Astrocyte of the cerebellum (primary cell): Measurements from ENCODE around the gene TNN.

Experiments
- DNase-seq: peaks from one replicate; pipeline ENCODE4 v3.0.0-alpha.2; 2011; ENCODE audit warnings: low read depth
- H3K4me3 ChIP-seq: 2 replicates; pipeline ENCODE4 v1.5.1; 2011; ENCODE audit warnings: mild to moderate bottlenecking, low read depth, low read length, moderate library complexity
- CTCF ChIP-seq: IDR thresholded peaks from 2 replicates; pipeline ENCODE4 v1.5.1; 2012; ENCODE audit warnings: low read length, low read depth, moderate library complexity, mild to moderate bottlenecking; ENCODE audit errors: missing control alignments
- in situ Hi-C: cut with HindIII; loops from 2 replicates; pipeline ENCODE4 v1.10.0; 2017; ENCODE audit warnings: low sequenced_read_pairs

Gene TNN

DNA sequence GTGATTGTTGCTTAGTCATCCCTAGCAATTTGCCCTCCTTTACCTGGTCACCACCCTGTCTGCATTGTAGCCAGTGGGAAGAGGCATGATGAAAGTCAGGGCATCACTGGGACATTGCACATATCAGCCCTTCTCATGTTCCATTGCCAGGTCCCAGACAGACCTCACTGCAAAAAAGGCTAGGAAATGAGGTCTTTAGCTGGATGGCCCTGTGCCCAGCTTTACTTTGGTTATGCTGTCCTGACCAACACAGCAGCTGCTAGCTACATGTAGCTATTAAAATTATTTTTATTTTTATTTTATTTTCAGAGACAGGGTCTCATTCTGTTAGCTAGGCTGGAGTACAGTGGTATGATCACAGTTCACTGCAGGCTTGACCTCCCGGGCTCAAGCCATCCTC, 52.9 kb downstream of the TNN start:
- in situ Hi-C loops: no loop called here
- H3K4me3 ChIP-seq: no peak overlapping the region
- TF ChIP-seq CTCF: no peak
- DNase-seq: no peak

GRCh38 chr1:175124861-175125260, 57.2 kb downstream of the TNN start:
- H3K4me3 ChIP-seq: no peak overlapping the region
- no peak for DNase-seq
- in situ Hi-C loops: no loop called here
- TF ChIP-seq CTCF: no peak

DNA sequence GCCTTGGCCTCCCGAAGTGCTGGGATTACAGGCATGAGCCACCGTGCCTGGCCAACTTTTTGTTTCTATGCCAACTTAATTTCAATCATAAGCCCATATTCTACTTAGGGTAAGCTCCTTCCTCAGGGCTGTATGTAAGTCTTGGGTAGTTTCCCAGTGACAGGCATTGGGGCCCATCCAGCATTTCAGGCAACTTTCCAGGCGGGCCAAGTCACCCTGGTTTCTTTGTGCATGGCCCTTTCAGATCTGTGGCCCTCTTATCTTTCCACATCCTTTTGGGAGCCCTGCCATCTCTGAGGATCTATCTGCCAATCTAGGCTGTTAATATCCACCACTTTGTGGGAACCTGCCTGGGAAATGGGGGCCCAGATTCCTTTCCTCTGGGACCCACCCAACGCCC, 58.7 kb downstream of the TNN start:
- in situ Hi-C loops: no loop called here
- H3K4me3 ChIP-seq: no peak overlapping the region
- no peak for TF ChIP-seq CTCF
- DNase-seq: no peak

DNA sequence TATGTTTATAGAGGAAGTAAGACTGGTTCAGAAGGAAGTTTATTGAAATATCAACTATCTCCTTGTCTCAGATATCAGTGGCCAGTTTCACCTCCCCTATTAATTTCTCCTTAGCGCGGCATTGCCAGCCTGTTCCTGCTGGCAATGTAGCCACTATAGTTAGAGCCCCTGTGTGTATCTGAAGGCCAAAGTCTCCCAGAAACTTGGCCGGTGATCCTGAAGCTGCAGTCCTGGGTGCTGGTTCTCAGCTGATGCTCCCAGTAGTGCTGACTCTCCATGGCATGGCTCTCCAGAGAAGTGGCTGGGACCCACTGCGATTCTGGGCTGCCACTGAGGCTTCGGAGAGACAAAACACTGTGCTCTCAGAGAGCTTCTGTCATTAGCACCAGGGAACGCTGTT, 59.9 kb downstream of the TNN start:
- in situ Hi-C loops: no loop called here
- DNase-seq: no peak
- TF ChIP-seq CTCF: no peak
- H3K4me3 ChIP-seq: no peak overlapping the region

DNA sequence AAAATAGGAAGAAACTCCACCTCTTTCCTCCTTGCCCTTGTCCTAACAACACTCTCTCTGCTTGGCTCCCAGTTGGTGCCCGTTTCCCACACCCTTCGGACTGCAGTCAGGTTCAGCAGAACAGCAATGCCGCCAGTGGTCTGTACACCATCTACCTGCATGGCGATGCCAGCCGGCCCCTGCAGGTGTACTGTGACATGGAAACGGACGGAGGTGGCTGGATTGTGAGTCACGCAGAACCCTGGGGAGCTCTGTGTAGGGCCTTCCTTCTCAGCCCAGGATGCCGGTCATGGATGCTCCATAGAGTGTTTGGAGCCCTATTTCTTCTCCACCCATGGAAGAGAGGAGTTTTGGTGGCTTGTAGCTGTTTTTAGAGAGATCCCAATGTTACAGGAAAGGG, 60.9 kb downstream of the TNN start:
- in situ Hi-C loops: no loop called here
- no peak for DNase-seq
- no peak overlapping the region for H3K4me3 ChIP-seq
- TF ChIP-seq CTCF: no peak

DNA sequence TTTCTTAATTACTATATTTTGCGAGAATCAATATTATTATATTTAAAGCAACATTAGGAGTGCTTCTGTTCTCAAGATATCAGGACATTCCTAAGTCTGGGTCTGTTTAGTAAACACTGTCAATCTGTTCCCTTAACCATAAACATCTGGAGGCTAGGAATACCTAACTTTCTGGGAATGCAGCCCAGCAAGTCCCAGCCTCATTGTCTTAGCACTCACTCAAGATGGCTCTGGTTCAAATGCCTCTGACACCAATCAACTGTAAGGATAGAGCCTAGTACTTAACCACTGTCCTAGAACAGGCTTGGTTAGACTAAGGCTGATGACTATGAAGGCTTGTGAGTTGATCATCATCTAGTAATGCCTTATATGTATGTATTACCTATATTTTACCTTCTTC, 61.5 kb downstream of the TNN start:
- TF ChIP-seq CTCF: no peak
- no peak overlapping the region for H3K4me3 ChIP-seq
- in situ Hi-C loops: no loop called here
- DNase-seq: no peak

DNA sequence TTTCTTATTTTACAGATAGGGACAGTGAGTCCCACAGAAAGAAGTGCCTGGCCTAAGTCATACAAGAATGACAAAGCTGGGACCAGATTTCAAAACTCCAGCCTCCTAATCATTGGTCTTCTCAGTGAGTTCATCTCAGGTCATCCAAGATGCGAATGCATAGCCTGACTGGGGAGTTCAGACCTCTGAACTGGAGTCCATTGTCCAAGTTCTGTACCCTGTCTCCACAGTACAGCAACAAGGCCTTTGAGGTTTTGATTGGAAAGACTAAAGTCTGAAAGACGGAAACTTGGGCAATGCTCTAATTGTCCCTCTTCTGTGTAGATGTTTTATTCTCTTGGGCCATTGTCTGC, 62.0 kb downstream of the TNN start:
- no peak for TF ChIP-seq CTCF
- in situ Hi-C loops: no loop called here
- no peak overlapping the region for H3K4me3 ChIP-seq
- DNase-seq: no peak
